Uterus (tissue), 4 donors: ENCODE data around the gene BIN2. TPM values are rescaled to one million over a fixed set of nuclear protein-coding genes. Genes with fewer than 3 reads are reported as not detected.

Experiments
- DNase-seq, 2 donors: peaks; one replicate each; pipeline ENCODE4 v3.0.0-alpha.2; 2019 to 2020
- H3K27ac ChIP-seq, 2 donors: fragments of 200-600 bp; sonication (generic); 1 replicate in 1 of 2; 2 replicates in 1 of 2; pipeline ENCODE4 v1.5.1; 2016 to 2018
- H3K27me3 ChIP-seq, 2 donors: fragments of 200-600 bp; sonication (generic); one replicate each; pipeline ENCODE4 v1.5.1; 2018 to 2019; ENCODE audit warnings: control low read depth in 1 of 2
- H3K36me3 ChIP-seq, 2 donors: fragments of 200-600 bp; sonication (generic); one replicate each; pipeline ENCODE4 v1.5.1; 2019; ENCODE audit warnings: control low read depth in 1 of 2
- H3K4me1 ChIP-seq, 2 donors: fragments of 200-600 bp; sonication (generic); one replicate each; pipeline ENCODE4 v1.5.1; 2018 to 2019; ENCODE audit warnings: control low read depth in 1 of 2
- H3K4me3 ChIP-seq, 2 donors: fragments of 200-600 bp; sonication (generic); 1 replicate in 1 of 2; 2 replicates in 1 of 2; pipeline ENCODE4 v1.5.1; 2018 to 2019; ENCODE audit warnings: mild to moderate bottlenecking in 1 of 2
- H3K9me3 ChIP-seq, 2 donors: fragments of 200-600 bp; sonication (generic); one replicate each; pipeline ENCODE4 v1.5.1; 2019; ENCODE audit warnings: control low read depth in 1 of 2
- POLR2A ChIP-seq, 2 donors: fragments of 450-650 bp; IDR thresholded peaks; one replicate each; pipeline ENCODE4 v1.6.1; 2016; ENCODE audit warnings: antibody characterized with exemption in 2 of 2, mild to moderate bottlenecking in 1 of 2, moderate library complexity in 1 of 2
- intact Hi-C: fragments of 100-400 bp; cut with DNase I; formaldehyde crosslinking; loops from one replicate; pipeline ENCODE4 v1.15.1; 2023; ENCODE audit warnings: low total_unique reads
- total RNA-seq, 4 donors: library from RNA; depleted of rRNA in 3 of 4; stranded (reverse); fragments of >200 nt in 3 of 4; gene quantifications; one replicate each; pipeline versions ENCODE4 v1.1.0 to v1.2.4, GENCODE V29; 2014 to 2023
- TF ChIP-seq, protein P1 (sequence below), 4 experiments: fragments of 200-600 bp in 2 of 4; fragments of 450-650 bp in 2 of 4; sonication (generic) in 2 of 4; IDR thresholded peaks; one replicate each; pipeline ENCODE4 v1.5.1; 2016 to 2019; ENCODE audit warnings: antibody characterized with exemption in 4 of 4, mild to moderate bottlenecking in 2 of 4, moderate library complexity in 1 of 4
- donor health status: DM: yes; HTN: yes; CAD: no.

The BIN2 gene
- total RNA-seq, 4 donors from 2014 or later: 0.29 to 5.0 (median 2.3) TPM

DNA sequence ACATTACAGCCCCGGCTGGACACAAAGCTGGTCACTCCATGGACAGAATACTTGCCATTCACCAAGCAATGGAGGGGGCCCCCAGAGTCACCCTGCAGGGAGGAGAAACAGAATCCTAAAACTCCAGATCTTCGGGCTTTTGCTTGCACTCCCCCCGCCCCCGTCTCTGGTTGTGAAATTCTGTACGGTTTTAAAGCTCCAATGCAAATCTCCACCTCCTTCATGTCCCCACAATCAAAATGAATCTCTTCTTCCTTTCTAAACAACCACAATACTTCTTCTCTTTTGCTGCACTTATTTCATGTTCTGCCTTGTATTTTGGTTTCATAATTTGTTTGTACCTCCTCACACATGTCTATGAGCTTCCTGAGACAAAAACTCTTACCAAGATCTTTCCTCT is 5.8 kb upstream of the BIN2 start:
- intact Hi-C loops: no loop called here
- Histone ChIP-seq H3K4me1 (no peaks in the 10 kb centered on the region), H3K4me3 (no peak overlapping the region), H3K27me3 (no peaks in the 10 kb centered on the region), H3K27ac (no peak overlapping the region), H3K36me3 (no peaks in the 10 kb centered on the region), H3K9me3 (no peaks in the 10 kb centered on the region)
- TF ChIP-seq, protein P1, sequence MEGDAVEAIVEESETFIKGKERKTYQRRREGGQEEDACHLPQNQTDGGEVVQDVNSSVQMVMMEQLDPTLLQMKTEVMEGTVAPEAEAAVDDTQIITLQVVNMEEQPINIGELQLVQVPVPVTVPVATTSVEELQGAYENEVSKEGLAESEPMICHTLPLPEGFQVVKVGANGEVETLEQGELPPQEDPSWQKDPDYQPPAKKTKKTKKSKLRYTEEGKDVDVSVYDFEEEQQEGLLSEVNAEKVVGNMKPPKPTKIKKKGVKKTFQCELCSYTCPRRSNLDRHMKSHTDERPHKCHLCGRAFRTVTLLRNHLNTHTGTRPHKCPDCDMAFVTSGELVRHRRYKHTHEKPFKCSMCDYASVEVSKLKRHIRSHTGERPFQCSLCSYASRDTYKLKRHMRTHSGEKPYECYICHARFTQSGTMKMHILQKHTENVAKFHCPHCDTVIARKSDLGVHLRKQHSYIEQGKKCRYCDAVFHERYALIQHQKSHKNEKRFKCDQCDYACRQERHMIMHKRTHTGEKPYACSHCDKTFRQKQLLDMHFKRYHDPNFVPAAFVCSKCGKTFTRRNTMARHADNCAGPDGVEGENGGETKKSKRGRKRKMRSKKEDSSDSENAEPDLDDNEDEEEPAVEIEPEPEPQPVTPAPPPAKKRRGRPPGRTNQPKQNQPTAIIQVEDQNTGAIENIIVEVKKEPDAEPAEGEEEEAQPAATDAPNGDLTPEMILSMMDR (IDR thresholded peaks at IDR 0.05): no peak
- no peak for TF ChIP-seq POLR2A (IDR thresholded peaks at IDR 0.05)
- no peak for DNase-seq

DNA sequence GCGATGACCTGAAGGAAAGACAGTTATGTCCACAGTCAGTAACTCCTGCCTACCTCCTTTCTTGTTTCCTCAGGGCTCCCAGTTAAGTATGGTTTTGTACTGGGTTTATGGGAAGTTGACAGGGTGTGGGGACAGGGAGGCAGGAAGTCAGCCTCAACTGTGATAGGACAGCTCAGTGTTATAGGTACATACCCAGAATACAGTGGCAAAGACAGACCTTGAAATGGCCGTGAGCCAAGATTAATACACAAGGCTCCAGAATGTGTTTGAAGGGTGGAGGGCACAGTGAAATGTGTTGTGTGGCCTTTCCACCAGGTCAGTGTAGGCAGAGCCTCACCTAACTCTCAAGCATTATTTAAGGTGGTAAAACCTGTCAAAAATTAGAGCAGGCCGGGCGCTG is 4.6 kb upstream of the BIN2 start:
- H3K36me3 ChIP-seq: no peaks in the 10 kb centered on the region
- no peaks in the 10 kb centered on the region for H3K27me3 ChIP-seq
- no peak overlapping the region for H3K4me3 ChIP-seq
- no peaks in the 10 kb centered on the region for H3K9me3 ChIP-seq
- no peaks in the 10 kb centered on the region for H3K4me1 ChIP-seq
- H3K27ac ChIP-seq: no peak overlapping the region
- TF ChIP-seq, protein P1 (IDR thresholded peaks at IDR 0.05): no peak
- no peak for TF ChIP-seq POLR2A (IDR thresholded peaks at IDR 0.05)
- DNase-seq: no peak
- intact Hi-C loops: no loop called here

DNA sequence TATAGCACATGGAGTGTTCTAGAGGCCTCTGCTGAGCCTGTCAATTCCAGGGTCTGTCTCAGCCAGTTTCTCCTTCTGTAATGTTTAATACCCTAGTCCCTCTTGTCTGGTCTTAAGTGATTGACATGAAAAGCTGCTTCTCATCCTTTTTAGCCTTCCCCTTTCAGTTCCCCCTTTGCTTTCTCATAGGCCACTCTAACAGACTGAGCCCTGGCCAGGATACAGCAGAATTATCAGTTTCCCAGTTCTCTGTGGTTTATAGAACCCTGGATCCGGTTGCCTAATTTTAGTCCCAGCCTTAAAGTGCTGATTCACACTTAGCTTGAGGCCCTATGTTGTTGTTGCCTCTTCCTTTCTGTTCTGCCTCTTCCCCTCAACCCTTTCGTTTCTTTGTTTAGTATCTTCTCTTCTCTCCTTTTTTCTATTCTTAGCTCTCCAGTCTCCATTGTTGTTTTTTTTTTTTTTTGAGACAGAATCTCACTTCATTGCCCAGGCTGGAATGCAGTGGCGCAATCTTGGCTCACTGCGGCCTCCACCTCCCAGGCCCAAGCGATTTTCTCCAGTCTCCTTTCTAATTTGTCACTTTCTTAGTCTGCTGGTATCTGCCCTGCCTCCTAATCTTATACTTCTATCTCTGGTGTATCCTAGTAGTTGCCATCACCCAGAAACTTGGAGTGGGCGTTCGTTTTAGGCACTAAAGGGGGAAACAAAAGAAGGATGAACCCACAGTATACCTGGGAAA is 2.9 kb upstream of the BIN2 start:
- Histone ChIP-seq H3K27ac (no peak overlapping the region), H3K4me1 (no peaks in the 10 kb centered on the region), H3K36me3 (no peaks in the 10 kb centered on the region), H3K27me3 (no peaks in the 10 kb centered on the region), H3K4me3 (no peak overlapping the region), H3K9me3 (no peaks in the 10 kb centered on the region)
- no peak for DNase-seq
- TF ChIP-seq, protein P1 (IDR thresholded peaks at IDR 0.05): no peak
- TF ChIP-seq POLR2A (IDR thresholded peaks at IDR 0.05): no peak
- intact Hi-C loops: no loop called here

DNA sequence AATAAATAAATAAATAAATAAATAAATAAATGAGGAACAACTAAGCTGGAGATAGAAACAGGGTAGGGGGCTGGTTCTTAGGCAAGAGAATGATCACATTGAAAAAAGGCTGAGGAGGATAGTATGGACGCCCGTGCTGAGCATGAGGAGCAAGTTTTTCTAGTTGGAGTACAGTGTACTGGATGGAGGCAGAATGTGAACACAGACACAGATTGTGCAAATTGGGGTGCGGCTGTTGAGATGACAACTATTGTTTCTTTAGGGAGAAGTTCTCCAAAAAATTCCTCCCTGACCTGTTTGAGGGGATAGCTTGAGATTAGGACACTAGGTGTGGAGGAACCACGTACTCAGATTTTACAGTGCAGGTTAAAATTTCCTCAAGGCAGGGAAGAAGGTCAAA is 979 bp upstream of the BIN2 start:
- Histone ChIP-seq H3K36me3 (no peaks in the 10 kb centered on the region), H3K27ac (no peak overlapping the region), H3K9me3 (no peaks in the 10 kb centered on the region), H3K27me3 (no peaks in the 10 kb centered on the region), H3K4me3 (no peak overlapping the region), H3K4me1 (no peaks in the 10 kb centered on the region)
- DNase-seq: no peak
- intact Hi-C loops: no loop called here
- TF ChIP-seq POLR2A (IDR thresholded peaks at IDR 0.05): no peak
- TF ChIP-seq, protein P1 (IDR thresholded peaks at IDR 0.05): no peak

DNA sequence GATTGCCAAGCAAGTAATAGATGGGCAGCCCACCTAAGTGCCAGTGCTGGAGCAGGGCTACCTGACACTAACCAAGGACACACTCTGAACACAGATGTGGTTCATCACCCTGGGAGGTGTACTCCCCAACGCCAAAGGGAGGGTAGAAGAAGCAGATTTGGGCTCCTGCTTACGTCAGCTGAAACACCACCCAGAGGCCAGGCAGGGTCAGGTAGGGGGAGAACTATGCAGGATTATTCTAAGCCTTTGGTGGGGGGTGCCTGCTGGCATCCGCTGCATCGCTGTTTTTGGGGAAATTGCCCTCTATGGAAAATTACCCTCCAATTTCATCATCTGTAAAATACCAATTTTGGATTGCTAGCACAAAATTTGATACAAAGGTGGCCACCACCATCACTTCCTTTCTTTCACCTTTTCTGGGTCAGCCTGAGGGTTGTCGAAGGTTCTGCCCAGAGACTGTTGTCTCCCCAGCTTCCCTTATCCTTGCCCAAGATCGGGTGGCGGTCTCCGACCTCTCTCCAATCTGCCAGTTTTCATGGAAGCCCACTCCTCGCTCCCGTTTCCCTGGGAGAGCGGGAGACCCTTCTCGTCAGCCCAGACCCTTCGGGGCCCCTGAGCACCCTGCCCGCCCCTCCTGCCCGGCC is 535 bp downstream of the BIN2 start:
- H3K9me3 ChIP-seq: no peaks in the 10 kb centered on the region
- no peak overlapping the region for H3K4me3 ChIP-seq
- H3K27ac ChIP-seq: no peak overlapping the region
- intact Hi-C loops: no loop called here
- no peak for DNase-seq
- no peaks in the 10 kb centered on the region for H3K4me1 ChIP-seq
- no peak for TF ChIP-seq POLR2A (IDR thresholded peaks at IDR 0.05)
- TF ChIP-seq, protein P1 (IDR thresholded peaks at IDR 0.05): no peak
- no peaks in the 10 kb centered on the region for H3K36me3 ChIP-seq
- H3K27me3 ChIP-seq: no peaks in the 10 kb centered on the region
